Caco-2 (cell line): ENCODE data around the gene ITPR1. TPM values are rescaled to one million over a fixed set of nuclear protein-coding genes. Genes with fewer than 3 reads are reported as not detected.

Experiments used
- BruUV-seq: library from RNA; stranded (reverse); fragments of 400-500 nt; replicated peaks from 2 replicates; lab custom pipeline; 2021; lab: Mats Ljungman, UMichigan
- CTCF ChIA-PET: fragments of 300-600 bp; sonication (Branson Sonifier 250); formaldehyde crosslinking; loops from one replicate; lab custom pipeline; 2022; ENCODE audit warnings: antibody characterized with exemption; lab: Charles Lee
- POLR2A ChIA-PET: fragments of 300-600 bp; sonication (Branson Sonifier 250); formaldehyde crosslinking; loops from one replicate; lab custom pipeline; 2022; ENCODE audit warnings: antibody characterized with exemption; lab: Charles Lee
- DNase-seq, 2 experiments: peaks; one replicate each; pipeline versions ENCODE4 v3.0.0 to v3.0.0-alpha.2; 2020 to 2022
- H3K27me3 ChIP-seq: replicated peaks from 2 replicates; pipeline ENCODE4 v1.6.0; 2011; ENCODE audit warnings: low read length; ENCODE audit not compliant: control insufficient read depth, insufficient read depth
- H3K36me3 ChIP-seq: 2 replicates; pipeline ENCODE4 v1.5.1; 2011; ENCODE audit warnings: low read length; ENCODE audit not compliant: control insufficient read depth, insufficient read depth
- H3K4me1 ChIP-seq: fragments of 250-450 bp; sonication (Bioruptor Pico); 2 replicates; pipeline ENCODE4 v1.5.1; 2020; ENCODE audit warnings: mild to moderate bottlenecking
- H3K4me3 ChIP-seq: 2 replicates; pipeline ENCODE4 v1.5.1; 2011; ENCODE audit warnings: low read depth, mild to moderate bottlenecking, control low read depth, low read length
- H3K9me3 ChIP-seq: fragments of 250-450 bp; sonication (Bioruptor Pico); 2 replicates; pipeline ENCODE4 v1.5.1; 2020; ENCODE audit warnings: mild to moderate bottlenecking, moderate library complexity
- H3K27ac Mint-ChIP-seq: one replicate; pipeline ENCODE4 v1.8.0; 2022; ENCODE audit warnings: mixed read lengths; ENCODE audit not compliant: unreplicated experiment
- H3K27me3 Mint-ChIP-seq: one replicate; pipeline ENCODE4 v1.8.0; 2022; ENCODE audit warnings: mixed read lengths; ENCODE audit not compliant: insufficient read depth, unreplicated experiment
- H3K36me3 Mint-ChIP-seq: one replicate; pipeline ENCODE4 v1.8.0; 2022; ENCODE audit warnings: mild to moderate bottlenecking, mixed read lengths; ENCODE audit not compliant: insufficient read depth, unreplicated experiment
- H3K4me1 Mint-ChIP-seq: one replicate; pipeline ENCODE4 v1.8.0; 2022; ENCODE audit warnings: low read depth, mixed read lengths; ENCODE audit not compliant: unreplicated experiment
- H3K4me3 Mint-ChIP-seq: one replicate; pipeline ENCODE4 v1.8.0; 2022; ENCODE audit warnings: mild to moderate bottlenecking, moderate library complexity, mixed read lengths; ENCODE audit not compliant: unreplicated experiment
- H3K9me3 Mint-ChIP-seq: one replicate; pipeline ENCODE4 v1.8.0; 2022; ENCODE audit warnings: mixed read lengths; ENCODE audit not compliant: unreplicated experiment
- CTCF ChIP-seq, 2 experiments: fragments of 200-600 bp in 1 of 2; IDR thresholded peaks; 1 replicate in 1 of 2; 2 replicates in 1 of 2; pipeline versions ENCODE4 v1.5.1 to v1.8.0; 2011 to 2022; ENCODE audit warnings: antibody characterized with exemption in 1 of 2, control low read depth in 1 of 2, inconsistent platforms in 1 of 2, low read depth in 1 of 2, low read length in 1 of 2, mild to moderate bottlenecking in 1 of 2, moderate library complexity in 1 of 2; ENCODE audit not compliant: insufficient read depth in 1 of 2, severe bottlenecking in 1 of 2, unreplicated experiment in 1 of 2
- intact Hi-C: fragments of 100-400 bp; cut with micrococcal nuclease; formaldehyde crosslinking; loops from one replicate; pipeline ENCODE4 v1.10.0; 2022; ENCODE audit not compliant: unreplicated experiment
- total RNA-seq: library from RNA; stranded (reverse); gene quantifications from 2 replicates; pipeline ENCODE4 v1.2.3, GENCODE V29; 2022

ITPR1 gene
- total RNA-seq, 1 experiment from 2014 or later = 10.4 TPM

- peak overlapping the region; percentile 93 for H3K27ac Mint-ChIP-seq
- DNase-seq = no peak
- peak overlapping the region; percentile 85 for H3K4me3 Mint-ChIP-seq
- Histone ChIP-seq H3K27me3 (no peaks in the 10 kb centered on the region), H3K4me1 (peaks cover 5% of the 10 kb centered on the region), H3K36me3 (no peaks in the 10 kb centered on the region), H3K4me3 (peak overlapping the region; percentile 78), H3K9me3 (no peaks in the 10 kb centered on the region)
- peaks cover 4% of the 10 kb centered on the region for H3K27me3 Mint-ChIP-seq
- H3K36me3 Mint-ChIP-seq = peaks cover 11% of the 10 kb centered on the region
- no peaks in the 10 kb centered on the region for H3K9me3 Mint-ChIP-seq
- ChIA-PET CTCF (interaction anchor here (0.6 to 1.0 kb wide), 2 partner anchors 117 to 166 kb away, joined by 3 to 4 read pairs; no protein-coding TSS in a partner anchor), POLR2A (interaction anchor here (0.6 to 1.6 kb wide), 2 partner anchors 25 to 116 kb away, joined by 3 to 28 read pairs; partner anchors contain the start of gene ITPR1)
- BruUV-seq = no TSS peak
- H3K4me1 Mint-ChIP-seq = peaks cover 6% of the 10 kb centered on the region
- no peak for TF ChIP-seq CTCF (IDR thresholded peaks at IDR 0.05; ENCODE audit: insufficient read depth in 1 of 2, low read depth in 1 of 2, low read length in 1 of 2, severe bottlenecking in 1 of 2, unreplicated experiment in 1 of 2)
- intact Hi-C loops = loop anchor here (1.0 to 2.0 kb wide), 2 partner anchors 26 to 117 kb away; partner anchors contain the start of gene ITPR1
Measured at GRCh38 chr3:4467522-4467867, 25.7 kb upstream of the ITPR1 start.

GRCh38 chr3:4471907-4472306 lies 21.2 kb upstream of the ITPR1 start:
- H3K9me3 ChIP-seq = no peaks in the 10 kb centered on the region

GRCh38 chr3:4472312-4472711 lies 20.8 kb upstream of the ITPR1 start:
- H3K4me3 Mint-ChIP-seq = no peak overlapping the region
- Histone ChIP-seq H3K4me1 (no peaks in the 10 kb centered on the region), H3K4me3 (no peak overlapping the region), H3K27me3 (no peaks in the 10 kb centered on the region), H3K9me3 (no peaks in the 10 kb centered on the region), H3K36me3 (no peaks in the 10 kb centered on the region)
- ChIA-PET CTCF (no interaction called here), POLR2A (no interaction called here)
- no peak for DNase-seq
- H3K36me3 Mint-ChIP-seq = peaks cover 1% of the 10 kb centered on the region
- BruUV-seq = no TSS peak
- peaks cover 13% of the 10 kb centered on the region for H3K27me3 Mint-ChIP-seq
- H3K27ac Mint-ChIP-seq = no peak overlapping the region
- no peaks in the 10 kb centered on the region for H3K4me1 Mint-ChIP-seq
- no peaks in the 10 kb centered on the region for H3K9me3 Mint-ChIP-seq
- TF ChIP-seq CTCF (IDR thresholded peaks at IDR 0.05; ENCODE audit: insufficient read depth in 1 of 2, low read depth in 1 of 2, low read length in 1 of 2, severe bottlenecking in 1 of 2, unreplicated experiment in 1 of 2) = no peak
- intact Hi-C loops = no loop called here

More at GRCh38 chr3:4471907-4472306, 21.2 kb upstream of the ITPR1 start:
- Histone ChIP-seq H3K36me3 (no peaks in the 10 kb centered on the region), H3K4me1 (no peaks in the 10 kb centered on the region), H3K4me3 (no peak overlapping the region), H3K27me3 (no peaks in the 10 kb centered on the region)
- ChIA-PET CTCF (no interaction called here), POLR2A (no interaction called here)
- no TSS peak for BruUV-seq
- Mint-ChIP-seq H3K36me3 (peaks cover 5% of the 10 kb centered on the region), H3K27ac (no peak overlapping the region), H3K4me1 (no peaks in the 10 kb centered on the region), H3K9me3 (no peaks in the 10 kb centered on the region), H3K4me3 (no peak overlapping the region), H3K27me3 (peaks cover 13% of the 10 kb centered on the region)
- TF ChIP-seq CTCF (IDR thresholded peaks at IDR 0.05; ENCODE audit: insufficient read depth in 1 of 2, low read depth in 1 of 2, low read length in 1 of 2, severe bottlenecking in 1 of 2, unreplicated experiment in 1 of 2) = no peak
- no peak for DNase-seq
- intact Hi-C loops = no loop called here
